A673 (cell line): ENCODE measurements around the gene DNAAF5.

ENCODE experiments used
- EZH2 ChIP-seq: fragments of 200-600 bp; sonication (generic); IDR thresholded peaks from 2 replicates; pipeline ENCODE4 v1.6.1; 2017; ENCODE audit warnings: borderline replicate concordance, low read depth, mild to moderate bottlenecking, mixed read lengths, antibody characterized with exemption, low read length; ENCODE audit not compliant: poor library complexity, severe bottlenecking
- TF ChIP-seq, protein P1 (sequence below): fragments of 300-800, 200-600 bp; sonication (generic); conservative IDR thresholded peaks from 2 replicates; pipeline ENCODE4 v1.5.1; 2017; ENCODE audit warnings: low read depth, mild to moderate bottlenecking, antibody characterized with exemption, low read length, moderate library complexity, mixed read lengths

DNA sequence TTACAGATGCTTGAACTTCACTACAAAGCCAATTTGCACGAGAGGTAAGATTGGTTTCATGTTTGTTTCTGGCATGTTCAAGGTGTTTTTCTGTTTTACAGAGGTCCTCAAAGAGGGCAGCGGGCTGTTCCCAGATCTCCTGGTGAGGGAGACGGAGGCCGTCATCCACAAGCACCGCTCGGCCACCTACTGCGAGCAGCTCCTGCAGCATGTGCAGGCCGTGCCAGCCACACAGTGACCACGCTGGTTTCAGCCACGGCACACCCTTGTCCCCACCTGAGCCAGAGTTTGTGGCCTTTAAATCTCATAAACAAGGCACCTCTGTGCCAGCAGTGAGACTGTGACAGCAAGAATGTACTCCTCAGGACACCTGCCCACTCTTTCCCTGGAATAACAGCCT is 58.9 kb downstream of the DNAAF5 start:
- TF ChIP-seq, protein P1, sequence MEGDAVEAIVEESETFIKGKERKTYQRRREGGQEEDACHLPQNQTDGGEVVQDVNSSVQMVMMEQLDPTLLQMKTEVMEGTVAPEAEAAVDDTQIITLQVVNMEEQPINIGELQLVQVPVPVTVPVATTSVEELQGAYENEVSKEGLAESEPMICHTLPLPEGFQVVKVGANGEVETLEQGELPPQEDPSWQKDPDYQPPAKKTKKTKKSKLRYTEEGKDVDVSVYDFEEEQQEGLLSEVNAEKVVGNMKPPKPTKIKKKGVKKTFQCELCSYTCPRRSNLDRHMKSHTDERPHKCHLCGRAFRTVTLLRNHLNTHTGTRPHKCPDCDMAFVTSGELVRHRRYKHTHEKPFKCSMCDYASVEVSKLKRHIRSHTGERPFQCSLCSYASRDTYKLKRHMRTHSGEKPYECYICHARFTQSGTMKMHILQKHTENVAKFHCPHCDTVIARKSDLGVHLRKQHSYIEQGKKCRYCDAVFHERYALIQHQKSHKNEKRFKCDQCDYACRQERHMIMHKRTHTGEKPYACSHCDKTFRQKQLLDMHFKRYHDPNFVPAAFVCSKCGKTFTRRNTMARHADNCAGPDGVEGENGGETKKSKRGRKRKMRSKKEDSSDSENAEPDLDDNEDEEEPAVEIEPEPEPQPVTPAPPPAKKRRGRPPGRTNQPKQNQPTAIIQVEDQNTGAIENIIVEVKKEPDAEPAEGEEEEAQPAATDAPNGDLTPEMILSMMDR, result no peak
- no peak for TF ChIP-seq EZH2
